GM19467 (cell line): ENCODE results near the gene TUT4.

Source experiments
- ATAC-seq: cut with Tn5 transposase; IDR thresholded peaks from one replicate; pipeline ENCODE4 v1.9.1; 2021; ENCODE audit warnings: mild to moderate bottlenecking, moderate library complexity; ENCODE audit not compliant: unreplicated experiment

The TUT4 gene

GRCh38 chr1:52534928-52535764 is 17.7 kb downstream of the TUT4 start:
- no peak for ATAC-seq

- no peak for ATAC-seq
Measured at GRCh38 chr1:52533713-52534112, 19.2 kb downstream of the TUT4 start.

GRCh38 chr1:52532731-52533327 is 20.1 kb downstream of the TUT4 start:
- no peak for ATAC-seq

- ATAC-seq, result no peak
Measured at GRCh38 chr1:52532247-52532646, 20.6 kb downstream of the TUT4 start.

GRCh38 chr1:52531249-52531872 is 21.5 kb downstream of the TUT4 start:
- no peak for ATAC-seq

DNA sequence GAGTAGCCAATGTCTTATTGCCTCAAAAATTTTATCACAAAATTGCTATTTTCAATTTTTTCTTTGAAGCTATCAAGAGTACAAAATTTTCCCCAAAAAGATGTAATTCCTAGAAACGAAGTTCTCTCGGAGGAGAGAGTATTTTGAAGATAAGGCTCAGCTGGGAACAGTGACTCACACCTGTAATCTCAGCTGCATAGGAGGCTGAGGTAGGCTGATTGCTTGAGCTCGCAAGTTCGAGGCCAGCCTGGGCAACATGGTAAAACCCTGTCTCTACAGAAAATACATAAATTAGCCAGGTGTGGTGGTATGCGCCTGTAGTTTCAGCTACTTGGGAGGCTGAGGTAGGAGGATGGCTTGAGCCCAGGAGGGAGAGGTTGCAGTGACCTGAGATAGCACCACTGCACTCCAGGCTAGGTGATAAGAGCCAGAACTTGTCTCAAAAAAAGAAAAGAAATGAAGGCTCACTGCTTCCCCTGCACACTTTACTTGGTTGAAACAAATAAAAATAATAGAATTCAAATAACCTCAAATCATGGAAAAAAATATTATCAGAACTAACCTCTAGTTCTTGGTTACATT is 22.2 kb downstream of the TUT4 start:
- no peak for ATAC-seq

- ATAC-seq, result no peak
Measured at GRCh38 chr1:52523376-52523775, 29.5 kb downstream of the TUT4 start.

- ATAC-seq, result no peak
Measured at GRCh38 chr1:52520148-52520547, 32.7 kb downstream of the TUT4 start.

GRCh38 chr1:52518962-52519361 is 33.9 kb downstream of the TUT4 start:
- no peak for ATAC-seq

DNA sequence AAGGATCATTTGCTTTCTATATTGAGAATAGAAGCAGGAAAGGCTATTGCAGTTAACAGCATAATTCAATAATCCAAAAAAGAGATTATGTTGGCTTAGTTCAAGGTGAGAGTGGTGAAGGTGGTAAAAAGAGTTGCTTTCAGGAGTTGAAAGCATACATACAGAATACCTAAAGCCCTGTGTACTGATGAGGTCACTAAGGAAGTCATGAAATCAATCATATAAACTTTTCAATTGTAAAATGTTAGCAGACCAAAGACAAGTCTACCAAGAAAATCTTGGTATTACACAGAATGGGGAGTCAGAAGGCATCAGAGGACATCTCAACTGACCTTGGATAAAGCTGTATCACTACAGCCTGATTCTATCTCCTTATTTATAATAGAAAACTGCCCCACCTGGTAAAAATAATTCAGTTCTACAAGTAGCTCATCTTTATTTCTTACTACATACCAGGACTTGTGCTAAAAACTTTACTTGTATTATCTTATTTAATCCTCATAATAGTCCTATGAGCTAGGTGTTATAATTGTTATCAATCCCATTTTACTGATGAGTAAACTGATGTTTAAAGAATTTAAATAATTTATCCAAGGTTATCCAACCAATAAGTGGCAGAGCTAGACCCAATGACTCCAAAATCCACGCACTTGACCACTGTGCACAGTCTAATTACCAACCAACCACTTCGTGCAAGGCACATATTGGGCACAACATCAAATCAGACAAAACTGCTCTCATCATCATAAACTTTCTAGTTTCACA is 40.9 kb downstream of the TUT4 start:
- no peak for ATAC-seq

DNA sequence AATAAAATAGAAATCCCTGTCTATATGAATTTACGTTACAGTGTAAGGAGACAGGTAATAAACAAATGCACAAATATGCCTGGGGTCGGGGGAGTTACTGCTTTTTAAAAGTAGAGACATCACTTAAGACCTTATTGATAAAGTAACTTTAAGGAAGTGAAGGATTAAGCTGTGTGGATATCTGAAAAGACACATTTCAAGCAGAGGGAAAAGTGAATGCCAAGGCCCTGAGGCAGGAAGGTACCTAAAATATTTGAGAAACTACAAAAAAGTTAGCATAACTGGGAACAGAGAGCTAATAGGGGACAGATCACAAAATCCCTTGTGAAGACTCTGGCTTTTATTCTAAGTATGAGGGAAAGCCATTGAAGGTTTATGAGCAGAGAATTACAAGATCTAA is 41.5 kb downstream of the TUT4 start:
- no peak for ATAC-seq

DNA sequence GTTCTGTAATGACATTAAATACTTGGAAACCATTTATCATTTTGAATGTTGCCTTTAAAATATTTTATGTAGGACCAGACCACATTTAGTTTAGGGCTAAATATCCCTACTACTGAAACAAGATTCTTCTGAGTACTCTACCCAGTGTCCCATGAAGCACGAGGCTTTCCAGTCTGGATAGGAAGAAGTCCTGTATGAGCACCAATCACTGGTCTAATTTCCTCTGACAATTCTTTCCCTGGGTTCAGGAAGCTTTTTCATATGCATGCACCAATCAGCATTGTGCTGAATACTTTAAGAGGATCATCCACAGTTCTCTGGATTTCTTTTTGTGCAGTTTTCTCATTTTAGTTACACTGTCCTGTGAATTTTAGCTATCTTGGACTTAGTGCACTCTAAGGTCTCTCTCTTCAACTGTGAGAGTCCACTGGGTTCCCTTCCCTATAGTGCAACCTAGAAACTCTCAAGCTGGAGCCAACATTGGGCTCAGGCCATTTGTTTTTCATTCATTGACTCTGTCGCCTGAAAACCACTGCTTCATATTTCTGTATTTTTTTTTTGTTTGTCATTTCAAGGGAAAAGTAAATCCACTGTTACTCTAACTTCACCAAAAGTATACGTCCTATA is 45.9 kb downstream of the TUT4 start:
- no peak for ATAC-seq

GRCh38 chr1:52506349-52506748 is 46.5 kb downstream of the TUT4 start:
- ATAC-seq, result no peak

GRCh38 chr1:52504720-52505119 is 48.2 kb downstream of the TUT4 start:
- ATAC-seq, result no peak

GRCh38 chr1:52503706-52504105 is 49.2 kb downstream of the TUT4 start:
- ATAC-seq, result no peak

DNA sequence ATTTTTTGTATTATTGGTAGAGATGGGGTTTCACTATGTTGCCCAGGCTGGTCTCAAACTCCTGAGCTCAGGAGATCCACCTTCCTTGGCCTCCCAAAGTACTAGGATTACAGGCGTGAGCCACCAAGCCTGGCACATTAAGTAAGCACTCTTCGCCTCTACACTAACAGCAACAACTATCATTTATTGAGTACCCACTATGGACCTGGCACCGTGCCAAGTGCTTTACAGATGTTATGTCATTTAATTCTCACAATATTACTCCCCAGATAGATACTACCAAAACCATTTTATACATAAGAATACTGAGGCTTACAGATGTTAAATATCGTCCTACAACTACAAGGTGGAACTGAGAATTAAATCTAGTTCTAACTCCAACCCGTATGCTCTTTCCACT is 50.1 kb downstream of the TUT4 start:
- no peak for ATAC-seq

GRCh38 chr1:52487632-52488031 is 65.3 kb downstream of the TUT4 start:
- ATAC-seq, result no peak

DNA sequence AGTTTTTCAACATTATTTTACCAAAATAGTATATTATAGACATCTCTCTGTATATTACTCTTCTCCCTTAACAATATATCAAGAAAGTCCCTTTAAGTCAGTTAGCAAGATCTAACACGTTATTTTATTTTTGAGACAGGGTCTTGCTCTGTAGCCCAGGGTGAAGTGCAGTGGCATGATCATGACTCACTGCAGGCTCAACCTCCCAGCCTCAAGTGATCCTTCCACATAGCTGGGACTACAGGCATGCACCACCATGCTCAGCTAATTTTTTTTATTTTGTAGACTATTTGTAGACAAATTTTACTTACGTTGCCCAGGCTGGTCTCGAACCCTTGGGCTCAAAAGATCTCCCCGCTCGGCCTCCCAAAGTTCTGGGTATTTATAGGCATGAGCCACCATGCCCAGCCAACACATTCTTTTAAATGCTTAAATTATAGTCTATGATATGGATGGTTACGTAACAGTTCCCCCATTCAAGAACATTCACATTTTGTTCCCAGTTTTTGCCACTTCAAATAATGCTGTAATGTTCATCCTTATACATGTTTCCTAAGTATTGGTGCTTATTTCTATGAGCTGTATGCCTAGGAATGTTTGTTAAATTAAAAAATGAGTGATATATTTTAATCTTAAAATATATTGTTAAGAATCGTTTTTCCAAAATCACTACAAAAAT is 70.4 kb downstream of the TUT4 start:
- ATAC-seq, result no peak

DNA sequence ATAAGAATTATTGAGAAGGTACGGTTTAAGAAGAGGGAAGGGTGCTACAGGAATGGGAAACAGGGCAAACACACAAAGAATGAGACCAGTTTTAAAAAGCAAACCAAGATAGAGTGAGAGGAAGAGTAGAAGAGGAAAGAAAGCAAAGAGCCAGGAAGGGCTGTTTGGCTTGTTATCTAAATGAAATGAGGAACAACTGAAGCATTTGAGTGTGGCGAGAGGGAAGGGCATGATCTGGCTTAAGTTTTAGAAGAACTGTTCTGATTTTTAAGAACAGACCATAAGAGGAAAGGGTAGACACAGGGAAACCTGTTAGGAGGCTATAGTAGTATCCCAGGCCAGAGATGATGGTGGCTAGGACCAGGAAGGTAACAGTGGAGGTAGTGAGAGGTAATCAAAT is 73.8 kb downstream of the TUT4 start:
- ATAC-seq, result no peak

DNA sequence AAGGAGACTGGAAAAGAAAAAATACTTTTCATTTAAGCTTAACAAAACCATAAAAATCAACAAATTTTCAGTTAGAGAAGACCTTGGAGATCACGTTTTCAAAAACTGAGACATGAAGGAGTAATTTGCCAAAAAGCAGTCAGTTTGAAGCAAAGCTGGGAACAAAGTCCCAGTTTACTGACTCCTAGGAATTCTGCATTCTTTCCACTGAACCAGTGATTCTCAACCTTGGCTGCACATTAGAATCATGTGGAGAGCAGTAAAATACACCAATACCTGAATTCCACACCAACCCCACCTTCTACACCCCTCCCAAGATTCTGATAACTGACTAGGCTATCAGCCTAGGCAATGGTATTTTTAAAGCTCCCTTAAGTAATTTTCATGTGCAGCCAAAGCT is 75.0 kb downstream of the TUT4 start:
- ATAC-seq, result no peak
